GM18951 (cell line): ENCODE measurements around the gene COPZ2.

Experiments
- POLR2A ChIP-seq: IDR thresholded peaks from 4 replicates; pipeline ENCODE4 v1.6.1; 2011; ENCODE audit warnings: mild to moderate bottlenecking; ENCODE audit not compliant: insufficient read length, insufficient read depth; ENCODE audit errors: extremely low read depth
- in situ Hi-C: fragments of 300-500 bp; cut with MboI; formaldehyde crosslinking; loops from one replicate; pipeline ENCODE4 v1.12.0; 2022; ENCODE audit warnings: low sequenced_read_pairs, mixed read lengths, inconsistent platforms; ENCODE audit not compliant: unreplicated experiment

The COPZ2 gene

GRCh38 chr17:48037838-48038323, 284 bp upstream of the COPZ2 start:
- TF ChIP-seq POLR2A: no peak
- in situ Hi-C loops: loop anchor here (10.0 kb wide), 1 partner anchor 97 kb away; no protein-coding TSS in a partner anchor

- no peak for TF ChIP-seq POLR2A
- in situ Hi-C loops: loop anchor here (10.0 kb wide), 1 partner anchor 98 kb away; no protein-coding TSS in a partner anchor
Observed at GRCh38 chr17:48036693-48037035, 933 bp downstream of the COPZ2 start.

- in situ Hi-C loops: loop anchor here (10.0 kb wide), 1 partner anchor 100 kb away; no protein-coding TSS in a partner anchor
Observed at GRCh38 chr17:48034734-48035133, 2.9 kb downstream of the COPZ2 start.

DNA sequence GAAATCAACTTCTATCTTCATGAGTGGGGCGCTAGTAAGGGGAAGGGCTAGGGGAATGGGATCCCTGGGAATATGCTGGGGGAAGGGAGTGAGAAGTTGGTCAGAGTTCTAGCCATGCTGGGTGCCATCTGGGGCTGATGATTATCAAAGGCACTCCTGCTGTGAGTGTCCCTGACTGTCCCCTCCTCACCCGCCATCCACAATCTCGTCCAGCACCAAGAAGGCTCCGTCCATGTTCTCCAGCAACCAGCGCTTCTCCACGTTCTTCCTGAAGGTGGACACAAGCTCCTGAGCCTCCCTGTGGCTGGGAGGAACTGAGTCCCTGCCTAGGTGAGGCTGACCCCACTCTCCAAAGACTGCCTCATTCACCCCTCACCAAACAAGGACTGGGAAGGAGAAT, 5.6 kb downstream of the COPZ2 start:
- in situ Hi-C loops: loop anchor here (10.0 kb wide), 1 partner anchor 103 kb away; no protein-coding TSS in a partner anchor
- TF ChIP-seq POLR2A: no peak

DNA sequence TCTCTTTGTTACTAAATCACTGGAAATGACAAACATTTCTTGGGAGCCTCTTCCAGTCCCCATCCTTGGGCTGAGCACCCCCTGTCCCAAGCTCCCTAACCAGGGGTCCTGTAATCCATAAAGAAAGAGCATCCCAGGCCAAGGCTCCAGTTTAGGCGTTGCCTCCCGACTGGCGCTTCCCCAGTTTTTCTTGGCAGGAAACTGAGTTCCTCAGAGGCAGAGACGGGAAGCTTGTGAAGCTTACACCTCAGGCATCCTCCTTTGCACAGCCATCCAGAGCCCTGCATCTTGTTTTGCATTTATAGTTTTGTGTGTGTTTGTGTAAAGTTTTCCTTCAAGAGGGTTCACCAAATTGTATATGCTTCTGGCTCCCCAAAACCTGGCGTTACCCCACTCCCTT, 7.1 kb downstream of the COPZ2 start:
- no peak for TF ChIP-seq POLR2A
- in situ Hi-C loops: loop anchor here (10.0 kb wide), 1 partner anchor 104 kb away; no protein-coding TSS in a partner anchor

- in situ Hi-C loops: loop anchor here (5.0 kb wide), 1 partner anchor 39 kb away; no protein-coding TSS in a partner anchor
Observed at GRCh38 chr17:48028736-48029135, 8.9 kb downstream of the COPZ2 start.

GRCh38 chr17:48027322-48027981, 10.1 kb downstream of the COPZ2 start:
- in situ Hi-C loops: loop anchor here (5.0 kb wide), 1 partner anchor 40 kb away; no protein-coding TSS in a partner anchor

More at GRCh38 chr17:48028736-48029135, 8.9 kb downstream of the COPZ2 start:
- TF ChIP-seq POLR2A: no peak

GRCh38 chr17:48026502-48027321, 10.9 kb downstream of the COPZ2 start:
- in situ Hi-C loops: loop anchor here (5.0 kb wide), 1 partner anchor 41 kb away; no protein-coding TSS in a partner anchor
- TF ChIP-seq POLR2A: no peak

More at GRCh38 chr17:48027322-48027981, 10.1 kb downstream of the COPZ2 start:
- no peak for TF ChIP-seq POLR2A

DNA sequence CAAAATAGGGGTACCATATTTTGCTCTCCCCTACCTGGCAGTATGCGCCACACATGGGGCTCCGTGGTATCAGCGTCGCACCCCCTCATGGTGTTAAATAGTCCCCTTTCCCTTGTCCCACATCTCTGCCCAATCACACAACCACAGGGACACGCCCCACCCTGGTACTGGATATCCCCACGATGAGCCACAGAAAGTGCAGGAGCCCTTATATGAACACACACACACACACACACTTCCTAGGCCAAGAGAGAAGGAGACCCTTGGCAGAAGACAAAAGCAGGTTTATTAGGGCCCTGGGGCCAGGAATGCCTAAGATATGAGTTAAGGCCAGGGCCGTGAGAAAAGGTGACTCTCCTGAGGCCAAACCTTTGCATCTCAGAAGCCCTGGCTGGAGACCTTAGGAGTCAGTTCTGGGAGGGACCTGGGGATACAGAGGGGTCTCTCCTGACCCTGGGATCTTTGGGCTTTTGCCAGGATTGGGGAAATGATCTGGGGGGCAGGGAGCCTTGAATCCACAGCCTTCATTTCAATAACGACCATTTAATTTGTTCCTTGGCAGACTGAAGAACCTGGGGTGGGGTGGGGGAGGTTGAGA, 11.6 kb downstream of the COPZ2 start:
- in situ Hi-C loops: loop anchor here (5.0 kb wide), 1 partner anchor 41 kb away; no protein-coding TSS in a partner anchor
- TF ChIP-seq POLR2A: no peak

GRCh38 chr17:48025040-48025903, 12.3 kb downstream of the COPZ2 start:
- no peak for TF ChIP-seq POLR2A

GRCh38 chr17:48024149-48025039, 13.2 kb downstream of the COPZ2 start:
- in situ Hi-C loops: loop anchor here (5.0 kb wide), 1 partner anchor 43 kb away; no protein-coding TSS in a partner anchor
- TF ChIP-seq POLR2A: no peak

More at GRCh38 chr17:48025040-48025903, 12.3 kb downstream of the COPZ2 start:
- in situ Hi-C loops: loop anchor here (5.0 kb wide), 1 partner anchor 42 kb away; no protein-coding TSS in a partner anchor

DNA sequence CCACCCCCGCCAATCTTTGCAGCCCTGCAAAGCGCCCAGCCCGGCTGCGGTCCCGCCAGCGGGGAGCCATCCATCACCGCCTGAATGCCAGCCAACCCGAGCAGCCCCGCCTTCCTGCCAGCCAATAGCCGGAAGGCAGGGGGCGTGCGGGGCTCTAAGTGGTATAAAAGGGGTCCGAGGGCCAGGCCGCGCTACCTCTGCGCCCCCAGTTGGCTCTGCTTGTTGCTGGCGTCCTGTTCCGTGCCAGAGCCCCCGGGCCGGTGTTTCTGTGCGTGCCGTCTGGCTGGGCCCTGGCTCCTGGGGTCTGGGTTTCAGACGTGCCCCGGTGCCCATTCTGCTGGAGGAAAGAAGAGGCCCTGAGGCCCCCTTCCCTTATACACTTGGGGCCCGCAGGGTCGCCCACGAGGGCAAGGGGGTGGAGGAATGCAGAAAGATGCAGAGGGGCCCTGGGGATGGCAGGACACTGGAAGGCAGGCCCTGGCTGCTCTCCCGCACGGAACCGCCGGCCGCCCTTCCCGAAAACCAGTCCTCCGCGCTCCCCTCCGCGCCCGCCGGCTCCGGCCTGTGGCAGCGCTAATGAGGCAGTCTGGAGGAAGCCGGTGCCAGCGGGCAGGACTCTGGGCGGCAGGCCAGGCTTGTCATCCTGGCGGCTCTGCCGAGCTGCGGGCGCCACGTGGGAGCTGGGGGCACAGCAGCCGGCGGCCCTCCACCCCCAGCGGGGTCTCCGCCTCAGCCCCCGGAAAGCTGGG, 14.0 kb downstream of the COPZ2 start:
- no peak for TF ChIP-seq POLR2A
- in situ Hi-C loops: no loop called here
